Left lung (tissue), 10 donors: ENCODE measurements around the gene RASIP1. TPM values are rescaled to one million over a fixed set of nuclear protein-coding genes. Genes with fewer than 3 reads are reported as not detected.

Source experiments
- ATAC-seq: fragments of 200-7000 bp; cut with Tn5 transposase; one replicate; pipeline ENCODE4 v1.9.1; 2020; ENCODE audit warnings: moderate library complexity
- DNase-seq, 4 donors: peaks; one replicate each; pipeline ENCODE4 v3.0.0-alpha.2; 2013 to 2020
- H3K27ac ChIP-seq, 2 donors: fragments of 200-600 bp; sonication (generic) in 1 of 2; one replicate each; pipeline versions ENCODE4 v1.5.0 to v1.8.0; 2020 to 2021
- H3K27me3 ChIP-seq, 2 donors: fragments of 200-600 bp; sonication (generic) in 1 of 2; one replicate each; pipeline versions ENCODE4 v1.5.0 to v1.8.0; 2020 to 2021
- H3K36me3 ChIP-seq, 2 donors: fragments of 200-600 bp; sonication (generic) in 1 of 2; one replicate each; pipeline versions ENCODE4 v1.5.0 to v1.8.0; 2020 to 2021
- H3K4me1 ChIP-seq, 2 donors: fragments of 200-600 bp; one replicate each; pipeline ENCODE4 v1.8.0; 2021
- H3K4me3 ChIP-seq, 2 donors: fragments of 200-600 bp; sonication (generic) in 1 of 2; one replicate each; pipeline versions ENCODE4 v1.5.0 to v1.8.0; 2020 to 2021; ENCODE audit warnings: mild to moderate bottlenecking in 1 of 2
- H3K9me3 ChIP-seq, 2 donors: fragments of 200-600 bp; sonication (generic) in 1 of 2; one replicate each; pipeline versions ENCODE4 v1.5.0 to v1.8.0; 2020 to 2021
- intact Hi-C, 2 donors: fragments of 100-400 bp; cut with DNase I; formaldehyde crosslinking; loops; one replicate each; pipeline versions ENCODE4 v1.11.2 to v1.14.2; 2022
- polyA plus RNA-seq, 6 donors: library from polyadenylated mRNA; unstranded; fragments of 120-200 nt; gene quantifications; one replicate each; pipeline ENCODE4 v1.2.1, GENCODE V29; 2013; ENCODE audit not compliant: insufficient read length in 6 of 6
- total RNA-seq, 2 donors: library from RNA; stranded (reverse); fragmentation: NEBNext Ultra II Directional; extraction: Animal tissue kit (Norgen Biotek cat#: 25700); gene quantifications; one replicate each; pipeline ENCODE4 v1.2.1, GENCODE V29; 2021
- TF ChIP-seq, protein P1 (sequence below), 2 donors: fragments of 200-600 bp; sonication (generic) in 1 of 2; IDR thresholded peaks; one replicate each; pipeline versions ENCODE4 v1.5.0 to v1.8.0; 2021; ENCODE audit warnings: antibody characterized with exemption in 2 of 2
- donor health status: DM: no; HTN: yes; CAD: no.
- donor health status: DM: no; HTN: no; CAD: no.

Gene RASIP1
- total and polyA plus RNA-seq, 8 donors: 15.0 to 29.9 (median 23.8) TPM

- peak; percentile 12 for ATAC-seq
- no peaks in the 10 kb centered on the region for H3K27me3 ChIP-seq
- peak overlapping the region; percentile 64 to 68 for H3K27ac ChIP-seq
Observed at GRCh38 chr19:48780631-48781391, 40.4 kb upstream of the RASIP1 start.

DNA sequence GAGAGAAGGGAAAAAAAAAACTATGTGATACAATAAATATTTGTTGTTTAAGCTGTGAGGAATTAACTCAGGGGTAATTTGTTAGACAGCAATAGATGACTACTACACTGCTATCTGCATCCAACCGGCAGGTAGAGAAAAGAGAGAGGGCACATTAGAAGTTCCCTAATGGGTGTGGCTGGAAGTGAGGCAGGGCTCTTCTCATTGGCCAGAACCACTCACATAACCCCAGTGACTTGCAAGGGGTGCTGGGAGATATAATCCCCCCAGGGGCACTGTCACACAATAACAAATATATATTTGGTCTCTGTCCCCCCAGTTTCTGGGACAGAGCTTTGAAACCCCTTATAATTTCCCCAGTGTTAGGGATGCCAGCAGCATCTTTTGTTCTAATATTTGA, 39.2 kb upstream of the RASIP1 start:
- TF ChIP-seq, protein P1, sequence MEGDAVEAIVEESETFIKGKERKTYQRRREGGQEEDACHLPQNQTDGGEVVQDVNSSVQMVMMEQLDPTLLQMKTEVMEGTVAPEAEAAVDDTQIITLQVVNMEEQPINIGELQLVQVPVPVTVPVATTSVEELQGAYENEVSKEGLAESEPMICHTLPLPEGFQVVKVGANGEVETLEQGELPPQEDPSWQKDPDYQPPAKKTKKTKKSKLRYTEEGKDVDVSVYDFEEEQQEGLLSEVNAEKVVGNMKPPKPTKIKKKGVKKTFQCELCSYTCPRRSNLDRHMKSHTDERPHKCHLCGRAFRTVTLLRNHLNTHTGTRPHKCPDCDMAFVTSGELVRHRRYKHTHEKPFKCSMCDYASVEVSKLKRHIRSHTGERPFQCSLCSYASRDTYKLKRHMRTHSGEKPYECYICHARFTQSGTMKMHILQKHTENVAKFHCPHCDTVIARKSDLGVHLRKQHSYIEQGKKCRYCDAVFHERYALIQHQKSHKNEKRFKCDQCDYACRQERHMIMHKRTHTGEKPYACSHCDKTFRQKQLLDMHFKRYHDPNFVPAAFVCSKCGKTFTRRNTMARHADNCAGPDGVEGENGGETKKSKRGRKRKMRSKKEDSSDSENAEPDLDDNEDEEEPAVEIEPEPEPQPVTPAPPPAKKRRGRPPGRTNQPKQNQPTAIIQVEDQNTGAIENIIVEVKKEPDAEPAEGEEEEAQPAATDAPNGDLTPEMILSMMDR (IDR thresholded peaks at IDR 0.05): no peak
- Histone ChIP-seq H3K4me3 (no peak overlapping the region), H3K27me3 (no peaks in the 10 kb centered on the region), H3K27ac (no peak overlapping the region), H3K9me3 (no peaks in the 10 kb centered on the region), H3K4me1 (peaks cover 0 to 22% of the 10 kb centered on the region in 2 donors), H3K36me3 (no peaks in the 10 kb centered on the region)
- DNase-seq (no peak), ATAC-seq (no peak)
- intact Hi-C loops: no loop called here

More at GRCh38 chr19:48780631-48781391, 40.4 kb upstream of the RASIP1 start:
- TF ChIP-seq, protein P1 (IDR thresholded peaks at IDR 0.05): no peak
- H3K9me3 ChIP-seq: no peaks in the 10 kb centered on the region
- no peaks in the 10 kb centered on the region for H3K36me3 ChIP-seq
- intact Hi-C loops: no loop called here
- H3K4me1 ChIP-seq: peaks cover 0 to 22% of the 10 kb centered on the region in 2 donors
- H3K4me3 ChIP-seq: no peak overlapping the region
- DNase-seq: peak in 1 of 4 donors; percentile 58

DNA sequence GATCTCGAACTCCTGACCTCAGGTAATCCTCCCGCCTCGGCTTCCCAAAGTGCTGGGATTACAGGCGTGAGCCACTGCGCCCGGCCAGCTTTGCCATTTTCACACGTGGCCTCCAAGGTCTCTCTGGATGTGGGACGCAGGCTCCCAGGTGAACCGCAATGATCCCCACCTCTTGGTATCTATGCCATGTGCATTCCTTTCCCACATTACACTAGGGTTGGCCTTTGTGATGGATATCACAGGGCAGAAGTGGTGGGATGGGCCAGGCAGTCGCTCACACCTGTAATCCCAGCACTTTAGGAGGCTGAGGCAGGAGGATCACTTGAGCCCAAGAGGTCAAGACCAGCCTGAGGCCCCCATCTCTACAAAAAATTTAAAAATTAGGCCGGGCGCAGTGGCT, 37.3 kb upstream of the RASIP1 start:
- peaks cover 0 to 22% of the 10 kb centered on the region in 2 donors for H3K4me1 ChIP-seq
- H3K4me3 ChIP-seq: no peak overlapping the region
- H3K9me3 ChIP-seq: no peaks in the 10 kb centered on the region
- ATAC-seq: no peak
- intact Hi-C loops: no loop called here
- TF ChIP-seq, protein P1 (IDR thresholded peaks at IDR 0.05): no peak
- H3K27me3 ChIP-seq: no peaks in the 10 kb centered on the region
- no peak overlapping the region for H3K27ac ChIP-seq
- H3K36me3 ChIP-seq: no peaks in the 10 kb centered on the region
- DNase-seq: peak in 1 of 4 donors; percentile 28

GRCh38 chr19:48777139-48777538, 36.7 kb upstream of the RASIP1 start:
- intact Hi-C loops: no loop called here
- H3K4me1 ChIP-seq: peaks cover 0 to 16% of the 10 kb centered on the region in 2 donors
- no peak overlapping the region for H3K27ac ChIP-seq
- no peaks in the 10 kb centered on the region for H3K27me3 ChIP-seq
- no peaks in the 10 kb centered on the region for H3K9me3 ChIP-seq
- DNase-seq (peak in 1 of 4 donors; percentile 13), ATAC-seq (no peak)
- no peaks in the 10 kb centered on the region for H3K36me3 ChIP-seq
- TF ChIP-seq, protein P1 (IDR thresholded peaks at IDR 0.05): no peak
- H3K4me3 ChIP-seq: no peak overlapping the region

DNA sequence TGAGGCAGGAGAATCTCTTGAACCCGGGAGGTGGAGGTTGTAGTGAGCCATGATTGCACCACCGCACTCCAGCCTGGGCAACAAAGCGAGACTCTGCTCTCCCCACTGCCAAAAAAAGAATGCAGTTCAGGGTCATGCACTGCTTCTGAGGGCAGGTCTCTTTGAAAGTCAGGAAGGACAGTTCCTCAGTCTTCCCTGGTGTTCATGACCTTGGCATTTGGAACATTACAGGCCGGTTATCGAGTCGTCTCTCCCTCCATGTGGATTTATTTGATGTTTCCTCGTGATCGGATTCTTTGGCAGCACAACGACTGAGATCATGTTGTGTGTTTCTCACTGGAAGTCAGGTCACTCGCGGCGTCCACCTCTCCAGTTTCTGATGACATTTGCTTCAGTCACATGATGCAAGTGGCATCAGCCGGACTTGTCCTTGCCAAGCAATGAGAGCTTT, 32.1 kb upstream of the RASIP1 start:
- TF ChIP-seq, protein P1 (IDR thresholded peaks at IDR 0.05): no peak
- intact Hi-C loops: no loop called here
- Histone ChIP-seq H3K27ac (no peak overlapping the region), H3K36me3 (no peaks in the 10 kb centered on the region), H3K4me1 (peaks cover 0 to 10% of the 10 kb centered on the region in 2 donors), H3K27me3 (peaks cover 0 to 7% of the 10 kb centered on the region in 2 donors), H3K9me3 (no peaks in the 10 kb centered on the region), H3K4me3 (no peak overlapping the region)
- ATAC-seq (peak; percentile 47), DNase-seq (peak in 1 of 4 donors; percentile 13)
